Measurements from ENCODE around the gene ILF3.

DNA sequence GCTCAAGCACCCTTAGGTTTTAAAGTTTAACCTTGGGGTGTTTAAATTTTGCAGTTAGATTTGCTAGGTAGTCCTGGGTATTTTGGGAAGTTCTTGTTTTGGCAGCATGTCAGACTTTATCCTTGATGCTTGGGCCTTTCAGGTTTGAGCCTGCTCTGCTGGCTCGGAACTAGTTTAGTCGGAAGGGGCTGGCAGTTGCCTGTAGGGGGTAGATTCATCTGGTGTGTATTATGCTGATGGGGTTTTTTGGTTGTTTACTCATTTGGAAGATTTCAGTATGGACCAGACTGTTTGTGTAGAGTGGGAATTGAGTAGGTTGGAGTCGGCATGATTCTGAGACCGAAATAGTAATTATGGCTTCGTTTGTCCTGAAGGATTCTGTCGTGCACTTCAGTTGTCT lies 15.1 kb downstream of the ILF3 start:
- no peak for TF ChIP-seq CREB1 (IDR thresholded peaks at IDR 0.05; ENCODE audit: low read depth)
- TF ChIP-seq USF1 (IDR thresholded peaks at IDR 0.05), result no peak
- TF ChIP-seq, protein P1, sequence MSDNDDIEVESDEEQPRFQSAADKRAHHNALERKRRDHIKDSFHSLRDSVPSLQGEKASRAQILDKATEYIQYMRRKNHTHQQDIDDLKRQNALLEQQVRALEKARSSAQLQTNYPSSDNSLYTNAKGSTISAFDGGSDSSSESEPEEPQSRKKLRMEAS (IDR thresholded peaks at IDR 0.05), result no peak
- no peak for TF ChIP-seq REST (IDR thresholded peaks at IDR 0.05; ENCODE audit: low read depth)
- TF ChIP-seq RAD21 (IDR thresholded peaks at IDR 0.05; ENCODE audit: low read depth), result no peak
- no peak for TF ChIP-seq CEBPB (IDR thresholded peaks at IDR 0.05)
- TF ChIP-seq FOXM1 (IDR thresholded peaks at IDR 0.05; ENCODE audit: borderline replicate concordance, low read depth), result no peak
- no peak for TF ChIP-seq EP300 (IDR thresholded peaks at IDR 0.05; ENCODE audit: borderline replicate concordance)
- TF ChIP-seq TAF1 (IDR thresholded peaks at IDR 0.05; ENCODE audit: low read depth), result no peak

Measured in Ishikawa (cell line).